Panc1 (cell line): ENCODE data around the gene HSD17B3. TPM values are rescaled to one million over a fixed set of nuclear protein-coding genes. Genes with fewer than 3 reads are reported as not detected.

Experiments
- ATAC-seq: fragments of 200-7000 bp; cut with Tn5 transposase; 2 replicates; pipeline ENCODE4 v1.9.1; 2020; ENCODE audit warnings: mild to moderate bottlenecking, moderate library complexity
- BruUV-seq: library from RNA; stranded (reverse); fragments of 400-500 nt; replicated peaks from 2 replicates; lab custom pipeline; 2021; lab: Mats Ljungman, UMichigan
- CTCF ChIA-PET: fragments of 300-600 bp; sonication (Branson Sonifier 250); formaldehyde crosslinking; loops from one replicate; lab custom pipeline; 2022; ENCODE audit warnings: antibody characterized with exemption; lab: Charles Lee
- POLR2A ChIA-PET: fragments of 300-600 bp; sonication (Branson Sonifier 250); formaldehyde crosslinking; loops from one replicate; lab custom pipeline; 2022; ENCODE audit warnings: antibody characterized with exemption; lab: Charles Lee
- DNase-seq: peaks from one replicate; pipeline ENCODE4 v3.0.0-alpha.2; 2010; ENCODE audit warnings: low read depth, low spot score
- H3K27ac ChIP-seq: 2 replicates; pipeline ENCODE4 v1.5.1; 2011; ENCODE audit warnings: mild to moderate bottlenecking, low read length, inconsistent platforms
- H3K27me3 ChIP-seq: fragments of 200-500 bp; sonication (Bioruptor generic); 2 replicates; pipeline ENCODE4 v1.6.0; 2014; ENCODE audit warnings: low read length, inconsistent platforms; ENCODE audit not compliant: control insufficient read depth, insufficient read depth
- H3K36me3 ChIP-seq: fragments of 200-500 bp; sonication (Bioruptor generic); 2 replicates; pipeline ENCODE4 v1.5.1; 2014; ENCODE audit warnings: inconsistent platforms, mild to moderate bottlenecking, low read length, moderate library complexity; ENCODE audit not compliant: control insufficient read depth, insufficient read depth
- H3K4me1 ChIP-seq: 2 replicates; pipeline ENCODE4 v1.5.1; 2011; ENCODE audit warnings: inconsistent platforms, mild to moderate bottlenecking, low read length, moderate library complexity; ENCODE audit not compliant: control insufficient read depth, insufficient read depth
- H3K4me3 ChIP-seq, 2 experiments: 2 replicates each; pipeline ENCODE4 v1.5.1; 2011 to 2012; ENCODE audit warnings: low read depth in 2 of 2, low read length in 2 of 2, mild to moderate bottlenecking in 2 of 2, inconsistent platforms in 1 of 2, moderate library complexity in 1 of 2
- H3K9me3 ChIP-seq: fragments of 200-500 bp; sonication (Bioruptor generic); 2 replicates; pipeline ENCODE4 v1.5.1; 2014; ENCODE audit warnings: low read depth, mild to moderate bottlenecking, inconsistent platforms, low read length, moderate library complexity; ENCODE audit not compliant: control insufficient read depth, insufficient read depth
- POLR2AphosphoS5 ChIP-seq: IDR thresholded peaks from 2 replicates; pipeline ENCODE4 v1.6.1; 2012; ENCODE audit warnings: mild to moderate bottlenecking, low read depth, low read length, moderate library complexity
- SIN3A ChIP-seq: IDR thresholded peaks from 2 replicates; pipeline ENCODE4 v1.6.1; 2012; ENCODE audit warnings: low read depth, mild to moderate bottlenecking, low read length, moderate library complexity, borderline replicate concordance; ENCODE audit not compliant: insufficient read depth
- TCF7L2 ChIP-seq: IDR thresholded peaks from 2 replicates; pipeline ENCODE4 v1.6.1; 2011; ENCODE audit warnings: mild to moderate bottlenecking, low read depth, low read length, inconsistent platforms
- in situ Hi-C: cut with HindIII; loops from 2 replicates; pipeline ENCODE4 v1.10.0; 2016; ENCODE audit warnings: low sequenced_read_pairs, low pct_unique_long_range_greater_than_20kb
- intact Hi-C: fragments of 100-400 bp; cut with micrococcal nuclease; formaldehyde crosslinking; loops from one replicate; pipeline ENCODE4 v1.10.0; 2022; ENCODE audit not compliant: unreplicated experiment
- total RNA-seq: library from RNA; stranded (reverse); gene quantifications from one replicate; pipeline ENCODE4 v1.2.1, GENCODE V29; 2021; ENCODE audit not compliant: unreplicated experiment
- TF ChIP-seq, protein P1 (sequence below): fragments of 450-650 bp; IDR thresholded peaks from 2 replicates; pipeline ENCODE4 v1.5.1; 2017; ENCODE audit warnings: mild to moderate bottlenecking
- TF ChIP-seq, protein P2 (sequence below), 2 experiments: IDR thresholded peaks; 2 replicates each; pipeline ENCODE4 v1.6.1; 2011 to 2012; ENCODE audit warnings: low read depth in 2 of 2, control low read depth in 1 of 2, low read length in 1 of 2, mild to moderate bottlenecking in 1 of 2, moderate library complexity in 1 of 2; ENCODE audit not compliant: insufficient read depth in 1 of 2

HSD17B3 gene
- total RNA-seq, 1 experiment from 2014 or later, result 0.39 TPM

DNA sequence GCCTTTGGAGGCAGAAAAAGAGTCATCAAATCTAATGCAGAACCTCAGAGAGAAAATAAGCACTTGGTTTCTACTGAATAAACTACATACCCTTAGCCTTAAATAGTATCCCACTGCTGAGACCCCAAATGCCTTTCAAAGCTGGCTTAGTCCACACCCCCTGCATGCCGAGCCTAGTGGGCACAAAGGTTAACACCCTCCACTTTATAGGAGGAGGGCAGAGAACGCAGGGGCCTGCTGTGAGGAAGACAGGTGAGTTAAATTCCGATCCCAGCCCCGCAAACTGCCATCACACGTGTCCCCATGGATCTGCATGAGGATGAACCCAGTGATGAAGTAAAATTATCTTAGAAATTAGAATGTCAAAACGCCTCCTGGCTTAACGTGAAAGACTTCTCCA is 19.5 kb upstream of the HSD17B3 start:
- intact Hi-C loops (no loop called here), in situ Hi-C loops (no loop called here)
- H3K4me3 ChIP-seq, result no peak overlapping the region
- no TSS peak for BruUV-seq
- POLR2A ChIA-PET, result no interaction called here
- TF ChIP-seq, protein P1, sequence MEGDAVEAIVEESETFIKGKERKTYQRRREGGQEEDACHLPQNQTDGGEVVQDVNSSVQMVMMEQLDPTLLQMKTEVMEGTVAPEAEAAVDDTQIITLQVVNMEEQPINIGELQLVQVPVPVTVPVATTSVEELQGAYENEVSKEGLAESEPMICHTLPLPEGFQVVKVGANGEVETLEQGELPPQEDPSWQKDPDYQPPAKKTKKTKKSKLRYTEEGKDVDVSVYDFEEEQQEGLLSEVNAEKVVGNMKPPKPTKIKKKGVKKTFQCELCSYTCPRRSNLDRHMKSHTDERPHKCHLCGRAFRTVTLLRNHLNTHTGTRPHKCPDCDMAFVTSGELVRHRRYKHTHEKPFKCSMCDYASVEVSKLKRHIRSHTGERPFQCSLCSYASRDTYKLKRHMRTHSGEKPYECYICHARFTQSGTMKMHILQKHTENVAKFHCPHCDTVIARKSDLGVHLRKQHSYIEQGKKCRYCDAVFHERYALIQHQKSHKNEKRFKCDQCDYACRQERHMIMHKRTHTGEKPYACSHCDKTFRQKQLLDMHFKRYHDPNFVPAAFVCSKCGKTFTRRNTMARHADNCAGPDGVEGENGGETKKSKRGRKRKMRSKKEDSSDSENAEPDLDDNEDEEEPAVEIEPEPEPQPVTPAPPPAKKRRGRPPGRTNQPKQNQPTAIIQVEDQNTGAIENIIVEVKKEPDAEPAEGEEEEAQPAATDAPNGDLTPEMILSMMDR, result no peak
- H3K4me1 ChIP-seq, result no peaks in the 10 kb centered on the region
- H3K36me3 ChIP-seq, result no peaks in the 10 kb centered on the region
- CTCF ChIA-PET, result no interaction called here
- H3K27me3 ChIP-seq, result no peaks in the 10 kb centered on the region
- H3K27ac ChIP-seq, result no peak overlapping the region
- no peak for ATAC-seq
- no peaks in the 10 kb centered on the region for H3K9me3 ChIP-seq
- no peak for DNase-seq

DNA sequence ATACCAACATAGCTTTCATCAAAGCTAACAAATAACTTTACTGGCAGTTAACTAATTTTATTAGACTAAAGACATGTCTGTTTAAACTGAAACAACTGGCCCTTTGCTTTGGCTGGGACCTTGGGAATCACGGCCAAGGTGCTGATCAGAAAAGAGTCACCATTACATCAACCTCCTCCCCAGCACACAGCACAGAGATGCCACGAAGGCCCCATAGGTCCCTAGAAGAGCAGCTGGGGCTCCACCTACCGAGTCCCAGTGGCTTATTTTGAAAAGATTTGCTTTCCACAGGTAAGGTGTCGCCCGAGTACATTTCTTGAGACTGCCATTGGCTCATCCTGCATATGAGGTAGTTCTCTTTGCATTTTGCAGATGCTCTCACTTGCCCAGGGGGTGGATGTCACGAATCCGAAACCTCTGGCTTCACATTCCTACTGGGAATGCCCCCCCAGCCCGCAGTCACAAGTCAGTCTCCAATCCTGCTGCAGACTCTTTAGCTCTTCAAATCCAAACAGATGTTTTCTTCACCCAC is 18.8 kb upstream of the HSD17B3 start:
- intact Hi-C loops, result no loop called here
- H3K9me3 ChIP-seq, result no peaks in the 10 kb centered on the region
- ATAC-seq (no peak), DNase-seq (no peak)
- H3K4me1 ChIP-seq, result no peaks in the 10 kb centered on the region
- ChIA-PET POLR2A (no interaction called here), CTCF (interaction anchor here (0.6 kb wide), 1 partner anchor 712 kb away, joined by 5 read pairs; no protein-coding TSS in a partner anchor)
- TF ChIP-seq POLR2AphosphoS5 (no peak), SIN3A (no peak), TCF7L2 (no peak)
- TF ChIP-seq, protein P1, result no peak
- TF ChIP-seq, protein P2, sequence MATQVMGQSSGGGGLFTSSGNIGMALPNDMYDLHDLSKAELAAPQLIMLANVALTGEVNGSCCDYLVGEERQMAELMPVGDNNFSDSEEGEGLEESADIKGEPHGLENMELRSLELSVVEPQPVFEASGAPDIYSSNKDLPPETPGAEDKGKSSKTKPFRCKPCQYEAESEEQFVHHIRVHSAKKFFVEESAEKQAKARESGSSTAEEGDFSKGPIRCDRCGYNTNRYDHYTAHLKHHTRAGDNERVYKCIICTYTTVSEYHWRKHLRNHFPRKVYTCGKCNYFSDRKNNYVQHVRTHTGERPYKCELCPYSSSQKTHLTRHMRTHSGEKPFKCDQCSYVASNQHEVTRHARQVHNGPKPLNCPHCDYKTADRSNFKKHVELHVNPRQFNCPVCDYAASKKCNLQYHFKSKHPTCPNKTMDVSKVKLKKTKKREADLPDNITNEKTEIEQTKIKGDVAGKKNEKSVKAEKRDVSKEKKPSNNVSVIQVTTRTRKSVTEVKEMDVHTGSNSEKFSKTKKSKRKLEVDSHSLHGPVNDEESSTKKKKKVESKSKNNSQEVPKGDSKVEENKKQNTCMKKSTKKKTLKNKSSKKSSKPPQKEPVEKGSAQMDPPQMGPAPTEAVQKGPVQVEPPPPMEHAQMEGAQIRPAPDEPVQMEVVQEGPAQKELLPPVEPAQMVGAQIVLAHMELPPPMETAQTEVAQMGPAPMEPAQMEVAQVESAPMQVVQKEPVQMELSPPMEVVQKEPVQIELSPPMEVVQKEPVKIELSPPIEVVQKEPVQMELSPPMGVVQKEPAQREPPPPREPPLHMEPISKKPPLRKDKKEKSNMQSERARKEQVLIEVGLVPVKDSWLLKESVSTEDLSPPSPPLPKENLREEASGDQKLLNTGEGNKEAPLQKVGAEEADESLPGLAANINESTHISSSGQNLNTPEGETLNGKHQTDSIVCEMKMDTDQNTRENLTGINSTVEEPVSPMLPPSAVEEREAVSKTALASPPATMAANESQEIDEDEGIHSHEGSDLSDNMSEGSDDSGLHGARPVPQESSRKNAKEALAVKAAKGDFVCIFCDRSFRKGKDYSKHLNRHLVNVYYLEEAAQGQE (IDR thresholded peaks at IDR 0.05; ENCODE audit: insufficient read depth in 1 of 2, low read depth in 2 of 2, low read length in 1 of 2), result no peak
- BruUV-seq, result TSS peak; percentile 78
- H3K27ac ChIP-seq, result no peak overlapping the region
- H3K36me3 ChIP-seq, result no peaks in the 10 kb centered on the region
- H3K4me3 ChIP-seq, result no peak overlapping the region
- H3K27me3 ChIP-seq, result no peaks in the 10 kb centered on the region
- in situ Hi-C loops, result no loop called here
